ENCODE measurements around the gene FAM167B. TPM values are rescaled to one million over a fixed set of nuclear protein-coding genes. Genes with fewer than 3 reads are reported as not detected.

Gene FAM167B
- total and polyA plus RNA-seq, 7 donors = 0.71 to 9.0 (median 3.0) TPM; not detected in 1

GRCh38 chr1:32223683-32224082 is 23.3 kb upstream of the FAM167B start:
- WGBS, 2 donors = 86 to 90% methylated on average over 3 of the region's 3 CpGs
- peak overlapping the region in 3 of 4 donors; percentile 31 to 90 (median 88) for H3K27ac ChIP-seq
- no peaks in the 10 kb centered on the region for H3K27me3 ChIP-seq
- TF ChIP-seq POLR2A (IDR thresholded peaks at IDR 0.05) = no peak
- TF ChIP-seq CTCF (IDR thresholded peaks at IDR 0.05) = no peak
- no peak for TF ChIP-seq EP300 (IDR thresholded peaks at IDR 0.05)
- TF ChIP-seq POLR2AphosphoS5 (IDR thresholded peaks at IDR 0.05) = no peak
- intact Hi-C loops (cut with DNase I) = loop anchor here (5.0 kb wide), 1 partner anchor 129 kb away; no protein-coding TSS in a partner anchor
- no peak for DNase-seq
- peaks cover 22 to 58% (median 27%) of the 10 kb centered on the region in 4 donors for H3K36me3 ChIP-seq
- H3K4me1 ChIP-seq = peaks cover 0 to 32% (median 26%) of the 10 kb centered on the region in 4 donors
- H3K4me3 ChIP-seq = peak overlapping the region in 1 of 4 donors; percentile 70
- H3K9me3 ChIP-seq = no peaks in the 10 kb centered on the region

DNA sequence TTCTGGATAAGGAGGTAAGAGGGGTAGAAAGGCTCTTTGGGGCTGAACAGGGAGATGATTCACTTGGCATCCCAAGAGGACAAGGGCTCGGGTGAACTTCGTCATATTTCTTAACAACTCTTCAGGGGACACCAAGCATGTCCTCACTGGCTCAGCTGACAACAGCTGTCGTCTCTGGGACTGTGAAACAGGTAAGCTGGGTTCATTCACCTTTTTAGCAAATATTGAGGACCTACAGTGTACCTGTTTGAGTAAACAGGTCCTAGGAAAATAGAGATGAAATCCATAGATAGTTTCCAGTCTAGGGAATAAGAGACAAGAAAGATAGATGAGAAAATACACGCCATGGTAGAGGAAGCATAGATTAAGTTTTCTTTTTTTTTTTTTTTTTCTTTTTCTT is 22.7 kb upstream of the FAM167B start:
- H3K27me3 ChIP-seq = no peaks in the 10 kb centered on the region
- H3K4me3 ChIP-seq = no peak overlapping the region
- H3K36me3 ChIP-seq = peaks cover 28 to 61% (median 32%) of the 10 kb centered on the region in 4 donors
- TF ChIP-seq POLR2A (IDR thresholded peaks at IDR 0.05) (no peak), EP300 (IDR thresholded peaks at IDR 0.05) (no peak), CTCF (IDR thresholded peaks at IDR 0.05) (no peak), POLR2AphosphoS5 (IDR thresholded peaks at IDR 0.05) (no peak)
- no peaks in the 10 kb centered on the region for H3K9me3 ChIP-seq
- 90 to 96% methylated on average over 4 of the region's 4 CpGs for WGBS, 2 donors
- intact Hi-C loops (cut with DNase I) = loop anchor here (5.0 kb wide), 1 partner anchor 128 kb away; no protein-coding TSS in a partner anchor
- DNase-seq = no peak
- H3K27ac ChIP-seq = peak overlapping the region in 1 of 4 donors; percentile 90
- peaks cover 0 to 32% (median 26%) of the 10 kb centered on the region in 4 donors for H3K4me1 ChIP-seq

DNA sequence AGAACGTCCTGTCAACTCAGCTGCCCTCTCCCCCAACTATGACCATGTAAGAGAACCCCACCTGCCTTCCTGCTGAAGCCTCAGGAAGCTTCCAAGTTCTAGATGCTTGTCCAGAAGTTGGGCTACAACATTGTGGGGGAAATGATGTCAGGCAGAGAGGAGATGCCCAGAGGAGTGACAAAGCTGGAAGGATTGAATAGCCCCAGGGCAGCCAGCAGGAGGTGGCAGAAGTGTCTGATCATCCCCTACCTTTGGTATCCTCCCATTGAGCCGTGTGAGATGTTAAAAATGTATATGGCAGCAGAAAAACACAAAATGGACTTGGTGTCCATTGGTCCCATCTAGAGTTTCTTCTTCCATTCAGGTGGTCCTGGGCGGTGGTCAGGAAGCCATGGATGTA is 18.3 kb upstream of the FAM167B start:
- H3K27me3 ChIP-seq = no peaks in the 10 kb centered on the region
- no peak overlapping the region for H3K27ac ChIP-seq
- 85 to 90% methylated on average over 3 of the region's 3 CpGs for WGBS, 2 donors
- H3K36me3 ChIP-seq = peaks cover 34 to 88% (median 50%) of the 10 kb centered on the region in 4 donors
- H3K4me3 ChIP-seq = no peak overlapping the region
- peaks cover 0 to 7% (median 5%) of the 10 kb centered on the region in 4 donors for H3K4me1 ChIP-seq
- H3K9me3 ChIP-seq = no peaks in the 10 kb centered on the region
- TF ChIP-seq CTCF (IDR thresholded peaks at IDR 0.05) (no peak), POLR2A (IDR thresholded peaks at IDR 0.05) (no peak), POLR2AphosphoS5 (IDR thresholded peaks at IDR 0.05) (no peak), EP300 (IDR thresholded peaks at IDR 0.05) (no peak)
- intact Hi-C loops (cut with DNase I) = no loop called here
- DNase-seq = no peak

- Histone ChIP-seq H3K27me3 (no peaks in the 10 kb centered on the region), H3K27ac (no peak overlapping the region), H3K4me3 (no peak overlapping the region), H3K9me3 (no peaks in the 10 kb centered on the region), H3K36me3 (peaks cover 23 to 62% (median 34%) of the 10 kb centered on the region in 4 donors), H3K4me1 (no peaks in the 10 kb centered on the region)
- TF ChIP-seq POLR2AphosphoS5 (IDR thresholded peaks at IDR 0.05) (no peak), EP300 (IDR thresholded peaks at IDR 0.05) (no peak), CTCF (IDR thresholded peaks at IDR 0.05) (no peak), POLR2A (IDR thresholded peaks at IDR 0.05) (no peak)
- intact Hi-C loops (cut with DNase I) = no loop called here
- no peak for DNase-seq
- 85 to 91% methylated on average over 5 of the region's 5 CpGs for WGBS, 2 donors
These were observed 15.1 kb upstream of the FAM167B start for GRCh38 chr1:32231843-32232432.
